ENCODE measurements around the gene MGRN1.

The MGRN1 gene

DNA sequence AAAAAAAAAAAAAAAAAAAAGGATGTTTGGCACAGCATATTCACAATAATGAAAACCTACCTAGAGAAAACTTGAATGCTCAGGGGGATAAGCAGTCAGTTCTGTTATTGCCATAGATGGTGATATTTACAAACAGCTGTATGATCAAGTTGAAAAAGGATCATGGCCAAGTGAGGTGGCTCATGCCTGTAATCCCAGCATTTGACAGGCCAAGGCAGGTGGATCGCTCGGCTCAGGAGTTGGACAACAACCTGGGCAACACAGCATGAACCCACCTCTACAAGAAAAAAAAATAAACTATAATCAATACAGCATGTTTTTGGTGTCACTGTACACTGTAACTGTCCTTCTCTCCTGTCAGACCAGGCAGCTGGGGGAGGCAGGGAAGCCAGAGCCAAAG is 90.4 kb downstream of the MGRN1 start:
- H3K4me3 ChIP-seq (replicated peaks; ENCODE audit: low read depth, low read length): no peak overlapping the region
- DNase-seq (ENCODE audit: extremely low read depth, low read depth): no peak
- TF ChIP-seq, protein P1, sequence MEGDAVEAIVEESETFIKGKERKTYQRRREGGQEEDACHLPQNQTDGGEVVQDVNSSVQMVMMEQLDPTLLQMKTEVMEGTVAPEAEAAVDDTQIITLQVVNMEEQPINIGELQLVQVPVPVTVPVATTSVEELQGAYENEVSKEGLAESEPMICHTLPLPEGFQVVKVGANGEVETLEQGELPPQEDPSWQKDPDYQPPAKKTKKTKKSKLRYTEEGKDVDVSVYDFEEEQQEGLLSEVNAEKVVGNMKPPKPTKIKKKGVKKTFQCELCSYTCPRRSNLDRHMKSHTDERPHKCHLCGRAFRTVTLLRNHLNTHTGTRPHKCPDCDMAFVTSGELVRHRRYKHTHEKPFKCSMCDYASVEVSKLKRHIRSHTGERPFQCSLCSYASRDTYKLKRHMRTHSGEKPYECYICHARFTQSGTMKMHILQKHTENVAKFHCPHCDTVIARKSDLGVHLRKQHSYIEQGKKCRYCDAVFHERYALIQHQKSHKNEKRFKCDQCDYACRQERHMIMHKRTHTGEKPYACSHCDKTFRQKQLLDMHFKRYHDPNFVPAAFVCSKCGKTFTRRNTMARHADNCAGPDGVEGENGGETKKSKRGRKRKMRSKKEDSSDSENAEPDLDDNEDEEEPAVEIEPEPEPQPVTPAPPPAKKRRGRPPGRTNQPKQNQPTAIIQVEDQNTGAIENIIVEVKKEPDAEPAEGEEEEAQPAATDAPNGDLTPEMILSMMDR (IDR thresholded peaks at IDR 0.05; ENCODE audit: low read depth, low read length, missing control alignments): no peak

- TF ChIP-seq, protein P1 (IDR thresholded peaks at IDR 0.05; ENCODE audit: low read depth, low read length, missing control alignments): no peak
- no peak for DNase-seq (ENCODE audit: extremely low read depth, low read depth)
- H3K4me3 ChIP-seq (replicated peaks; ENCODE audit: low read depth, low read length): no peak overlapping the region
Measured at GRCh38 chr16:4718466-4718865, 93.8 kb downstream of the MGRN1 start.

DNA sequence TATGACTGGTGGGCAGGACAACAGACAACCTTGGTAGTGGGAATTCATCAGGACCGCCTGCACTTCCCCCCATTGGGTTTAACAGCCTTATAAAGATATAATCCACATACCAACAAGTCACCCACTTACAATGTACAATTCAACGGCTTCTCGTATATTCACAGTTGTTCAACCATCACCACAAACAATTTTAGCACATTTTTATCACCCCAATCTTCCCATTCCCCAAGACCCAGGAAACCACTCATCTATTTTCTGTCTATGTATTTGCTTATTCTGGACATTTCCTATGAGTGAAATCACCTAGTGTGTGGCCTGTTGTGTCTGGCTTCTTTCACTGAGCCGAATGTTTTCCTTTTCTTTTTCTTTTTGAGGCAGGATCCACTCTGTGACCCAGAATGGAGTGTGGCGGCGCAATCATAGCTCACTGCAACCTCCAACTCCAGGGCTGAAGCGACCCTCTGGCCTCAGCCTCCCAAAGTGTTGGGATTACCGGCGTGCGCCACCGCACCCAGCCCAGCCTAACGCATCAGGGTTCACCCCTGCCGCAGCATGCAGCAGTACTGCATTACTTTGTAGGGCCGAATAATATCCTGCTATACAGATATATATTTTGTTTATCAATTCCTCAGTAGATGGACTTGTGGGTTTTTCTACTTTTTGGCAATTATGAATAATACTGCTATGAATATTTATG is 98.6 kb downstream of the MGRN1 start:
- TF ChIP-seq, protein P1 (IDR thresholded peaks at IDR 0.05; ENCODE audit: low read depth, low read length, missing control alignments): no peak
- no peak for DNase-seq (ENCODE audit: extremely low read depth, low read depth)
- no peak overlapping the region for H3K4me3 ChIP-seq (replicated peaks; ENCODE audit: low read depth, low read length)

DNA sequence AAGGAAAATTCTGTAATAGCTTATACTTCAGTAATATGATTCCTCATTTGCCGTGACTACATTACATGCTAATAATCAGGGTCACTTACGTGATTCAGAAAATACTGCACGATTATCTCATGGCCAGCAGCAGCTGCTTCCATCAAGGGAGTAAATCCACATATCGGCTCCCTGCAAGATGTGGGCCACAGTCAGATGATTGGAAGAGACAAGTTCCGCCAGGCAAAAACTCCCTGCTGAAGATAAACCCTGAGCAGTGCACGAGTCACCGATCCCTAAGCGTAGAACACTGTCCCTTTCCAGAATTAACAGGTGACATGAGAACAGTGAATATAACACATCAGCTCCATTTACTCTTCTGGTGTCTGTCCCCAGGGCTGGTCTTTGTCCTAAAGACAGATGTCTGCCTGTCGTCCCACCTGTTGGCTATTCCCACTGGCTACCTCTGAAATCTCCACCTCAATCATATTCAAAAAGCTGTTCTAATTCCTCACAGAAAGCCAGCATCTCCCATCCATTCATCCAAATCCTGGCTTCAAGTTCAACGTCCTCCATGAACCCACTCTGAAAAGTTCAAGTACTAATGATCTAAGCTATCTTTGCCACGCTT is 100.1 kb downstream of the MGRN1 start:
- no peak overlapping the region for H3K4me3 ChIP-seq (replicated peaks; ENCODE audit: low read depth, low read length)
- TF ChIP-seq, protein P1 (IDR thresholded peaks at IDR 0.05; ENCODE audit: low read depth, low read length, missing control alignments): no peak

DNA sequence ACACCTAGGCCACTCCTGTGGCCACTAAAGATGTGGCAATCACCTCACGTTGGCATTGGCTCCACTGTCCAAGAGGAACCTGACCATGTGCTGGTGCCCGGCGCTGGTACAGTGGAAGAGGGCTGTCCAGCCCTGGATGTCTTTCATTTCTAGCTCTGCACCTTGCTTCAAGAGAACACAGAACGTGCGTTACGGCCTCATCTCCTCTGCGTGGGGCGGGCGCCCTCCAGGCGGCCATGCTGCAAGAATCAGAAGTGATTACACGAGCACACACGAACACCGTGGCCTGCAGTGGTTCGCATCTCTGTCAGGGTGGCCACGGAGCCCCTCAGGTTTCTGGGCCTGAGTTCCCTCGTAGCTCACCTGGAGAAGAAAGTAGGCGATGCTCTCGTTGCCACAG is 102.0 kb downstream of the MGRN1 start:
- no peak for DNase-seq (ENCODE audit: extremely low read depth, low read depth)
- H3K4me3 ChIP-seq (replicated peaks; ENCODE audit: low read depth, low read length): no peak overlapping the region
- TF ChIP-seq, protein P1 (IDR thresholded peaks at IDR 0.05; ENCODE audit: low read depth, low read length, missing control alignments): no peak

More for the DNA sequence above, 100.1 kb downstream of the MGRN1 start:
- DNase-seq (ENCODE audit: extremely low read depth, low read depth): no peak

- no peak for DNase-seq (ENCODE audit: extremely low read depth, low read depth)
- TF ChIP-seq, protein P1 (IDR thresholded peaks at IDR 0.05; ENCODE audit: low read depth, low read length, missing control alignments): no peak
- H3K4me3 ChIP-seq (replicated peaks; ENCODE audit: low read depth, low read length): no peak overlapping the region
Measured at GRCh38 chr16:4728676-4729075, 104.0 kb downstream of the MGRN1 start.

Data from HFF-Myc (cell line).